Middle frontal gyrus (tissue), 1 donor: ENCODE data around the gene DYNC2LI1.
A peak's percentile ranks its signal among the peaks of the same experiment; 100 is the strongest.
"Not testable (repeated sequence)": the region's sequence is repeated elsewhere in the genome, so short reads cannot be mapped to it uniquely, and the experiment has no call there.

Source experiments
- DNase-seq: peaks from one replicate; pipeline ENCODE4 v3.0.0-alpha.2; 2015; ENCODE audit warnings: low spot score; ENCODE audit errors: extremely low spot score

The DYNC2LI1 gene

GRCh38 chr2:43773876-43774613, at the start of gene DYNC2LI1:
Gene DYNC2LI1, plus strand, starts transcription at chr2:43774039. Its CDS starts 100 bp downstream, at chr2:43774139.
- peak; percentile 84 for DNase-seq

GRCh38 chr2:43724728-43725526, 48.9 kb upstream of the DYNC2LI1 start:
- DNase-seq, result no peak

- DNase-seq, result no peak
These were observed 48.1 kb upstream of the DYNC2LI1 start for GRCh38 chr2:43725711-43726246.

GRCh38 chr2:43726961-43727633, 46.7 kb upstream of the DYNC2LI1 start:
- DNase-seq, result not testable (repeated sequence)

GRCh38 chr2:43727634-43728014, 46.2 kb upstream of the DYNC2LI1 start:
- DNase-seq, result no peak

- DNase-seq, result no peak
These were observed 44.2 kb upstream of the DYNC2LI1 start for GRCh38 chr2:43729491-43730174.

GRCh38 chr2:43731211-43731610, 42.6 kb upstream of the DYNC2LI1 start:
- no peak for DNase-seq

GRCh38 chr2:43736637-43737036, 37.2 kb upstream of the DYNC2LI1 start:
- DNase-seq, result no peak

GRCh38 chr2:43737097-43737854, 36.6 kb upstream of the DYNC2LI1 start:
- no peak for DNase-seq

GRCh38 chr2:43737855-43738254, 36.0 kb upstream of the DYNC2LI1 start:
- no peak for DNase-seq

GRCh38 chr2:43738257-43738656, 35.6 kb upstream of the DYNC2LI1 start:
- no peak for DNase-seq

- no peak for DNase-seq
These were observed 30.1 kb upstream of the DYNC2LI1 start for GRCh38 chr2:43743706-43744105.

- DNase-seq, result no peak
These were observed 28.4 kb upstream of the DYNC2LI1 start for GRCh38 chr2:43745457-43745856.

GRCh38 chr2:43748333-43748732, 25.5 kb upstream of the DYNC2LI1 start:
- no peak for DNase-seq

- DNase-seq, result no peak
These were observed 24.3 kb upstream of the DYNC2LI1 start for GRCh38 chr2:43749583-43749982.

GRCh38 chr2:43751476-43751990, 22.3 kb upstream of the DYNC2LI1 start:
- no peak for DNase-seq

GRCh38 chr2:43752302-43752701, 21.5 kb upstream of the DYNC2LI1 start:
- no peak for DNase-seq

- DNase-seq, result no peak
These were observed 19.7 kb upstream of the DYNC2LI1 start for GRCh38 chr2:43754180-43754579.

- no peak for DNase-seq
These were observed 15.1 kb upstream of the DYNC2LI1 start for GRCh38 chr2:43758739-43759138.

GRCh38 chr2:43759195-43759594, 14.6 kb upstream of the DYNC2LI1 start:
- no peak for DNase-seq
